GM21367 (cell line): ENCODE measurements around the gene GPA33.

Experiments
- ATAC-seq: cut with Tn5 transposase; IDR thresholded peaks from one replicate; pipeline ENCODE4 v1.9.1; 2021; ENCODE audit not compliant: unreplicated experiment

GPA33 gene

DNA sequence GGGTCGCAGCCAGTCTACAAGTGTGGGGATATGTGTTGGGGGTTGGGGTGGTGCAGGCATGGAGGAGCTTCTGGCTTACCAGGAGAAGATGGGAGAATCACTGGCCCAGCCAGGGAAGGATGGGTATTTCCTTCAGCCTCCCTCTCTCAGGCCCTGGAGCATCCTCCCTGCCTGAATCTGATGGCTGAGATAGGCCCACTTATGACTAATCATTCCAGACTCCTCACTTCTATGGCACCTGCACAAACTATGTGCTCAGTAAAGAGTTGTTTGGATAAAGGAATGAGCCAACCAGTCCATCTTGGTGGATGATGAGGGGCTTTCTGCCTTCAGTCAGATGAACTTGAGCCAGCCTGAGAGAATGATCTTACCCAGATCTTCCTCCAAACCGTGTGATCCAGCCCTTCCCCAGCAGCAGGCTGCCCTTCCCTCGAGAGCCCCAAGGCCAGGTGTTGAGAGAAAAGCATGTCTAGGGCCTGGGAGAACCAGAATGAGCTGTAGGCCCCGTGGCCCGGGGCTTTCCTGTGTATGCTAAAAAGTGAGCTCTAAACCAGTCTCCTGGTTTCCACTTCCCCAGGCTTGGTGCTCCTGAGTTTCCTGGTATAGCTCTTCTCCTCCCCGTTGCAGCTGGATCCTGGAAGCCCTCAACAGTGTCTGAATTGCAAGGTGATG, 1.3 kb downstream of the GPA33 start:
- ATAC-seq, result no peak

GRCh38 chr1:167086768-167087167, 3.4 kb downstream of the GPA33 start:
- no peak for ATAC-seq

- no peak for ATAC-seq
These were observed 4.1 kb downstream of the GPA33 start for GRCh38 chr1:167086033-167086432.

GRCh38 chr1:167084757-167085156, 5.4 kb downstream of the GPA33 start:
- ATAC-seq, result no peak

DNA sequence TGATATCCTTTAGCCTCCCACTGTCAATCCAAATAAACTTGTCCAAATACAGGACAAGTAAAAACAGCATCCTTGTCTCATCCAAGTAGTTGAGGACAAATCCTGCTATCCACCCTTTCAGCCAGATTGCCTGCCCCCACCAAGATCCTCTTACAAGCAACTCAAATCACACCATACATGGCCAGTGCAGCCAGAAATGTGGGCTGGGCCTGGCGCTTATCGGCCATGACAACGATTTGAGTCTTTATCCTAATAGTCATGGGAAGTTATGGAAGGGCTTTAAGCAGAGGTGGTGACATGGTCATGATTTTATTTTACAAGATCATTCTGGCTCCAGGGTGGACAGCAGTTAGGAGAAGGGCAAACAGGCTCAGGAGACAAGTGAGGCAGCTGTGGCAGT, 6.3 kb downstream of the GPA33 start:
- ATAC-seq, result no peak

- ATAC-seq, result no peak
These were observed 7.0 kb downstream of the GPA33 start for GRCh38 chr1:167083066-167083665.

GRCh38 chr1:167082511-167083027, 7.6 kb downstream of the GPA33 start:
- ATAC-seq, result no peak

DNA sequence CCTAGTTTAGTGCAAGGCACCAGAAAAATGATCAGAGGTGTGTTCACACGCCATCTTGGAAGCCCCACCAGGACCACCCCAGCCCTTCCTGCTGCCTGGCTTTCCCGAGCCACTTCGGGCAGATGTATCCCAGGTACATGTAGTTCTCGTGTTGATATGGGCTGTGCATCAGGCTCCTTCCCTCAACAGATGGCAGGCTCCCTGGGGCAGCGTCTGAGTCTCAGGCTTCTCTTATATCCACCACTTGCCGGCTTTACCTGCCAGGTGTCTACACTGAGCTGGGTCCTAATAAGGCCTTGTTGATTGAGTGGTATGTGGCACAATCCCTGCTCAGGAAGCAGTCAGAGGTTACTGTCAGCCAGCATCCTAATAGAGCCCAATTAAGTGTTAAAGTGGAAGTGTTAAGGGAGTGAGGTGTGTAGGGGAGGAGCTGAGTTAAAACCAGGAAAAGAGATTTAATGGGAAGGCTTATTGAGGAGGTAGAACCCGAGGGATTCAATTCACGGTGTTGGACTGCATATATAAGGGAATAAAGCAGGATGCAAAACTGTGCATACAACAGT, 8.5 kb downstream of the GPA33 start:
- no peak for ATAC-seq

GRCh38 chr1:167077868-167078210, 12.3 kb downstream of the GPA33 start:
- ATAC-seq, result no peak

DNA sequence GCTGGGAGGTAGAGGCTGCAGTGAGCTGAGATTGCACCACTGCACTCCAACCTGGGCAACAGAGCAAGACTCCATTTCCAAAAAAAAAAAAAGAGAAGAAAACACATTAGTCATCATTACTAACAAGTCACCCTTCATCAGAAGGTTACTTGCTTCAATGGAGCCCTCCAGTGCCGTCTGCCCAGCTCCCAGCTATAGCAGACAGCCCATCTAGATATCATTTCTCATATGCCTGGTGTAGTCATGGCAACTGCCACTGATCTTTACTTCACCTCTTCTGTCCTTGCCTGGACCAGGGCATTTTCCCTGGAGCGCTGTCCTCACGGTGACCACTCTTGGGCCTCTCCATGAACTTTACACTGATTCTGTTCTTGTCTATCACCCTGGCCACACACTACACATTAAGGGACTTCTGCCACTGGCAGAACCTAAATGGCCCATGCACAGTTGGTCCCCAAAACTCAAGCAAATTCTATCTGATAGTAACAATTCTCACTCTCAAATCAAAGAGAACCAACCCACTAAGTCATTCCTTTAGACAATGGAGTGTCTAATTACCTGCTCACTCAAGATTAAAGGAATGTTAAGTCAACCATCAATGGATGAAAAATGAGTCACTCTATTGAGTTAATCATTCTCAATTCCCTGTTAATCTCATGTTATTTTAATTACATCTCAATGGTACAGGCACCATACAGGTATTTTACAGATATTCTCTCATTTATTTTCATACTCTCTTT, 12.9 kb downstream of the GPA33 start:
- ATAC-seq, result no peak

DNA sequence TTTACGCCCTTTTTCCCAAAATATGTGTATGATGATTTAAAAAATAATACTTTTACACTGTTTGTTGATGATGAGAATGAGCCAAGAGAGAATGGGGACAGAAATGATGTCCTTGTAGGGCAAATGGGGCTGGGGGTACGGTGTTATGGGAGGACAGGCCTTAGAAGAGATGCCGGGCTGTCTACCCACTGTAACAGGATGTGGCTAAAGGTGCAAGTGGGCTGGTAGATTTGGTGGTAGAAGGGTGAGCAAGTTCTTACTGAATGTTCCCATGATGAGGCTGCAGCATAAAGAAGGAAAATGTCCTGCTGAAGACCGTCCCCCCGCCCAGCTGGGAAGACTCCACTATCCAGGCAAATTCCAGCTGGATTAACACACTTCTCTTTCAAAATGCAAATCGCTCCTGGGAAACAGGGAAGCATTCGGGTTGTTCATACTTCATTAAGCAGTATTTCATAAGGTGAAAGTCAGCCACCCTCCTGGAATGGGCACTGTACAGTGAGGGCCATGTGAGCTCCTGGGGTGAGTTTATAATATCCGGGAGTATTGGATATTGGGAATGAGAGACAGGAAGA, 14.0 kb downstream of the GPA33 start:
- no peak for ATAC-seq

- ATAC-seq, result no peak
These were observed 18.9 kb downstream of the GPA33 start for GRCh38 chr1:167071286-167071685.

- ATAC-seq, result no peak
These were observed 21.4 kb downstream of the GPA33 start for GRCh38 chr1:167068761-167069160.

- no peak for ATAC-seq
These were observed 22.3 kb downstream of the GPA33 start for GRCh38 chr1:167067904-167068303.

- ATAC-seq, result peak; percentile 79
These were observed 23.6 kb downstream of the GPA33 start for GRCh38 chr1:167066333-167067122.

- ATAC-seq, result no peak
These were observed 24.7 kb downstream of the GPA33 start for GRCh38 chr1:167065471-167065870.

GRCh38 chr1:167064621-167065020, 25.6 kb downstream of the GPA33 start:
- no peak for ATAC-seq

- ATAC-seq, result no peak
These were observed 29.1 kb downstream of the GPA33 start for GRCh38 chr1:167061073-167061464.

GRCh38 chr1:167060141-167061072, 29.8 kb downstream of the GPA33 start:
- ATAC-seq, result no peak

- no peak for ATAC-seq
These were observed 30.4 kb downstream of the GPA33 start for GRCh38 chr1:167059809-167060107.
